Measurements from ENCODE around the gene SYCE3. TPM values are rescaled to one million over a fixed set of nuclear protein-coding genes. Genes with fewer than 3 reads are reported as not detected.

Gene SYCE3
- total RNA-seq, 1 experiment from 2014 or later: 1.3 TPM

- no peak overlapping the region for H3K9ac ChIP-seq (ENCODE audit: low read length)
- no peak for TF ChIP-seq EZH2 (IDR thresholded peaks at IDR 0.05; ENCODE audit: low read length, unreplicated experiment)
- TF ChIP-seq, protein P1, sequence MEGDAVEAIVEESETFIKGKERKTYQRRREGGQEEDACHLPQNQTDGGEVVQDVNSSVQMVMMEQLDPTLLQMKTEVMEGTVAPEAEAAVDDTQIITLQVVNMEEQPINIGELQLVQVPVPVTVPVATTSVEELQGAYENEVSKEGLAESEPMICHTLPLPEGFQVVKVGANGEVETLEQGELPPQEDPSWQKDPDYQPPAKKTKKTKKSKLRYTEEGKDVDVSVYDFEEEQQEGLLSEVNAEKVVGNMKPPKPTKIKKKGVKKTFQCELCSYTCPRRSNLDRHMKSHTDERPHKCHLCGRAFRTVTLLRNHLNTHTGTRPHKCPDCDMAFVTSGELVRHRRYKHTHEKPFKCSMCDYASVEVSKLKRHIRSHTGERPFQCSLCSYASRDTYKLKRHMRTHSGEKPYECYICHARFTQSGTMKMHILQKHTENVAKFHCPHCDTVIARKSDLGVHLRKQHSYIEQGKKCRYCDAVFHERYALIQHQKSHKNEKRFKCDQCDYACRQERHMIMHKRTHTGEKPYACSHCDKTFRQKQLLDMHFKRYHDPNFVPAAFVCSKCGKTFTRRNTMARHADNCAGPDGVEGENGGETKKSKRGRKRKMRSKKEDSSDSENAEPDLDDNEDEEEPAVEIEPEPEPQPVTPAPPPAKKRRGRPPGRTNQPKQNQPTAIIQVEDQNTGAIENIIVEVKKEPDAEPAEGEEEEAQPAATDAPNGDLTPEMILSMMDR (conservative IDR thresholded peaks at IDR 0.05; ENCODE audit: low read depth, low read length): no peak
- no peak for TF ChIP-seq EZH2phosphoT487 (IDR thresholded peaks at IDR 0.05; ENCODE audit: borderline replicate concordance, low read length)
- ATAC-seq (no peak), DNase-seq (no peak)
- no peaks in the 10 kb centered on the region for H3K9me2 ChIP-seq (replicated peaks; ENCODE audit: low read length)
- POLR2A ChIA-PET (ENCODE audit: unreplicated experiment): interaction anchor here (0.6 kb wide), 1 partner anchor 22 kb away, joined by 3 read pairs; no protein-coding TSS in a partner anchor
- BruUV-seq (replicated peaks): no TSS peak
- intact Hi-C loops (cut with micrococcal nuclease): no loop called here
- H3K4me3 ChIP-seq (ENCODE audit: low read length): no peak overlapping the region
- H3K36me3 ChIP-seq (ENCODE audit: low read depth, low read length): no peaks in the 10 kb centered on the region
- no peaks in the 10 kb centered on the region for H3K79me2 ChIP-seq (ENCODE audit: low read length)
- no peaks in the 10 kb centered on the region for H3K27me3 ChIP-seq (ENCODE audit: low read length)
- no peak overlapping the region for H2AFZ ChIP-seq (ENCODE audit: low read length)
- H3F3A ChIP-seq (ENCODE audit: low read length, unreplicated experiment): no peaks in the 10 kb centered on the region
- H3K27ac ChIP-seq (ENCODE audit: low read length): no peak overlapping the region
- no peak overlapping the region for H3K4me2 ChIP-seq (ENCODE audit: low read length)
- no peaks in the 10 kb centered on the region for H4K20me1 ChIP-seq (ENCODE audit: low read length)
- no peaks in the 10 kb centered on the region for H3K4me1 ChIP-seq (ENCODE audit: insufficient read depth, low read length)
- H3K9me3 ChIP-seq (ENCODE audit: low read length): no peaks in the 10 kb centered on the region
- CTCF ChIA-PET: no interaction called here
Observed at GRCh38 chr22:50547263-50547985, 15.3 kb downstream of the SYCE3 start.

DNA sequence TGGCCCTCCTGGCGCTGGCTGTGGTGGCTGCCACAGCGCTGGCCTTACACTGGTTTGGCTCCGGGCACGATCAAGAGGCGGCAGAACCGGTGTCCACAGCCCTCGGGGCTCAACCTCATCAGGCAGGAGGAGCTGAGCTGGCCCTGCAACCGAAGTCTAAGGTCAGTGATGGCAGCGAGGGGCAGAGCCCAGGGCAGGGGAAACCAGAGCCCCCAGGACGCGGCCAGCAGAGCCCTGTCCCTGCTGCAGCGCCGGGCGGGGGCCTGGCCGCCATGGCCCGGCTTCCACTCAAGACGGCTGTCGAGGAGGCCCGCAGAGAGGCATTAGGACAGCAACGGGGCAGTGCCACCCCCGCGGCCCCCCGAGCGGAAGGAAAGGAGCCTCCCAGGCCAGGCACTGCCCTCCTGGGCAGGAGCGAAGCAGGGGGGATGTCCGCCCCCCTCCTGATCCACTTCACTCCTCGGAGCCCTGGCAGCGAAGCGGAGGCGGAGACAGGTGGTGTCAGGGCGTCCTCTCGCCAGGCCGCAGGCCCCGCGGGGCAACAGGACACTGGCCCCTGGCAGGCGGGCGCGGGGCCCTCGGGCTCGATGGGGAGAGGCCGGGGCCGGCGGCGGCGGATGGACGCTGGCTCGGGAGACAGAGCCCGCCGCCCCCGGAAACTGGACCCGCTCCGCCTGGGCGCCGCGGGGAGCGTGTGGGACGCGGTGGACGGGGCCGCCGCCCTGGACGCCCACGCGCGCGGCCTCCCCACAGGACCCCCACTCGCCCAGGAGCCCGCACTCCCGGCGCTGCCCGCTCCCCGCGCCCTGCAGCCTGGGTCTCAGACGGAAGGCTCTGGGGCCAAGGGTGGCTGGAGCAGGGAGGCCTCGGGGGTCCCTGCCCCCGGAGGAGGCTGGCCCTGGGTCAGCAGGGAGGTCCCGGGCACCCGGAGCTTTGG is 16.1 kb downstream of the SYCE3 start:
- H3K27ac ChIP-seq (ENCODE audit: low read length): no peak overlapping the region

More for the DNA sequence above, 16.1 kb downstream of the SYCE3 start:
- ATAC-seq: no peak
- intact Hi-C loops (cut with micrococcal nuclease): no loop called here
- Histone ChIP-seq H3K4me1 (ENCODE audit: insufficient read depth, low read length) (no peaks in the 10 kb centered on the region), H3K79me2 (ENCODE audit: low read length) (no peaks in the 10 kb centered on the region), H4K20me1 (ENCODE audit: low read length) (no peaks in the 10 kb centered on the region), H3K9ac (ENCODE audit: low read length) (no peak overlapping the region), H3K9me3 (ENCODE audit: low read length) (no peaks in the 10 kb centered on the region), H3K36me3 (ENCODE audit: low read depth, low read length) (no peaks in the 10 kb centered on the region), H3K4me3 (ENCODE audit: low read length) (no peak overlapping the region), H3K4me2 (ENCODE audit: low read length) (no peak overlapping the region), H3K27me3 (ENCODE audit: low read length) (no peaks in the 10 kb centered on the region), H3K9me2 (replicated peaks; ENCODE audit: low read length) (no peaks in the 10 kb centered on the region), H2AFZ (ENCODE audit: low read length) (no peak overlapping the region), H3F3A (ENCODE audit: low read length, unreplicated experiment) (no peaks in the 10 kb centered on the region)
- CTCF ChIA-PET: no interaction called here
- TF ChIP-seq, protein P1 (conservative IDR thresholded peaks at IDR 0.05; ENCODE audit: low read depth, low read length): no peak
- POLR2A ChIA-PET (ENCODE audit: unreplicated experiment): no interaction called here
- BruUV-seq (replicated peaks): no TSS peak
- no peak for DNase-seq
